ENCODE measurements around the gene DPY19L1.

DNA sequence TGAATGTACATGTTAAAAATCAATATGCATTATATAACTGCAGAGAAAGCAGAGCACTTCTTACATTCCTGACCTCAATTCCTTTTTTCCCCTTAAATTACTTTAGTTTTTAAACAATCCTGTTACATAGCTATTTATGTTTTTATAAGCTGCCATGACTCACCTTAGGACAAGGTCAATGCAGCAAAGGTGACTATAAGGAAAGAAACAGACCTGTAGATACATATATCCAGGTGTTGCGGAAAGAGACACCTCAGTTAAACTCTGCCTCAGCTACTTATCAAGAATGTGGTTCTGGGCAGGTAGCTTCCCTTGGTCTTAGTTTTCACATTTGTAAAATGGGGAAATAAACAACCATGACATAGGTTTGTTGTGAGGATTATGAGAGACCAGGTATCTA lies 105.5 kb downstream of the DPY19L1 start:
- no peak for TF ChIP-seq TARDBP (IDR thresholded peaks at IDR 0.05)
- no peak for TF ChIP-seq SUZ12 (IDR thresholded peaks at IDR 0.05)
- no peak for TF ChIP-seq FOXM1 (IDR thresholded peaks at IDR 0.05; ENCODE audit: borderline replicate concordance)
- TF ChIP-seq ARNT (IDR thresholded peaks at IDR 0.05) = no peak
- TF ChIP-seq FOXA1 (IDR thresholded peaks at IDR 0.05) = no peak
